Stimulated activated CD4-positive, alpha-beta T cell treated with anti-CD3 and anti-CD28 coated beads, Interleukin-4, amount 100 ng/mL, for 48 hours (primary cell): ENCODE data around the gene LRRC41.
"Not testable (repeated sequence)": the region's sequence is repeated elsewhere in the genome, so short reads cannot be mapped to it uniquely, and the experiment has no call there.

ENCODE experiments used
- DNase-seq, 2 donors: peaks; one replicate each; pipeline ENCODE4 v3.0.0-alpha.2; 2020; ENCODE audit warnings: low read depth in 2 of 2

LRRC41 gene, protein sequence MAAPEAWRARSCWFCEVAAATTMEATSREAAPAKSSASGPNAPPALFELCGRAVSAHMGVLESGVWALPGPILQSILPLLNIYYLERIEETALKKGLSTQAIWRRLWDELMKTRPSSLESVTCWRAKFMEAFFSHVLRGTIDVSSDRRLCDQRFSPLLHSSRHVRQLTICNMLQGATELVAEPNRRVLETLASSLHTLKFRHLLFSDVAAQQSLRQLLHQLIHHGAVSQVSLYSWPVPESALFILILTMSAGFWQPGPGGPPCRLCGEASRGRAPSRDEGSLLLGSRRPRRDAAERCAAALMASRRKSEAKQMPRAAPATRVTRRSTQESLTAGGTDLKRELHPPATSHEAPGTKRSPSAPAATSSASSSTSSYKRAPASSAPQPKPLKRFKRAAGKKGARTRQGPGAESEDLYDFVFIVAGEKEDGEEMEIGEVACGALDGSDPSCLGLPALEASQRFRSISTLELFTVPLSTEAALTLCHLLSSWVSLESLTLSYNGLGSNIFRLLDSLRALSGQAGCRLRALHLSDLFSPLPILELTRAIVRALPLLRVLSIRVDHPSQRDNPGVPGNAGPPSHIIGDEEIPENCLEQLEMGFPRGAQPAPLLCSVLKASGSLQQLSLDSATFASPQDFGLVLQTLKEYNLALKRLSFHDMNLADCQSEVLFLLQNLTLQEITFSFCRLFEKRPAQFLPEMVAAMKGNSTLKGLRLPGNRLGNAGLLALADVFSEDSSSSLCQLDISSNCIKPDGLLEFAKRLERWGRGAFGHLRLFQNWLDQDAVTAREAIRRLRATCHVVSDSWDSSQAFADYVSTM

DNA sequence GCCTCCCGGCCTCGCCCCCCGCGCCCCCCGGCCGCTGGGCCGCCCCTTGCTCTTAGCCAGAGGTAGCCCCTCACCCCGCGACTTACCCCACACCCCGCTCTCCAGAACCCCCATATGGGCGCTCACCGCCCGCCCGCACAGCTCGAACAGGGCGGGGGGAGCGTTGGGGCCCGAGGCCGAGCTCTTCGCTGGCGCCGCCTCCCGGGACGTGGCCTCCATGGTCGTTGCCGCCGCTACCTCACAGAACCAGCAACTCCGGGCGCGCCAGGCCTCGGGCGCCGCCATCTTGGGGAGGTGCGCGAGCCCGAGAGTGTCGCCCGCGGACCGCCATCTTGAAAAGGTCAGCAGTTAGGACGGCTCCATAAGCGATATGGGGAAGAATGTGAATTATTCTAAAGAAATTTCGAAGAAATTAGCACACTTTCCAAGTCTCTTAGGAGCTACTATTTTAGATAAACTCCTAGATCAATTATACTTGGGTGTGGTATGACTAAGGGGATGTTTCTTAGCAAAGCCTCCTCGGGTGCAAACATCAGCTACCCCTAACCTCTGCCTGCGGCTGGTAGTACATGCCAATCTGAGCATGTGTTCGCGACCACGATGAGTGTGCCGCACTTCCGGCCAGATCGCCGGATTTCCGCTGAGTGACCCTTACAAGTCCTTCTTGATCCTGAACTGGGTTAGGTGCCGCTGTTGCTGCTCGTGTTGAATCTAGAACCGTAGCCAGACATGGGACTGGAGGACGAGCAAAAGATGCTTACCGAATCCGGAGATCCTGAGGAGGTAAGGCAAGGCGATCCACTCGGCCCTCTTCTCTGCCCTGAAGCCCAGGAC lies at the start of gene LRRC41, which contains the start of gene UQCRH:
Gene LRRC41 (minus strand): TSS at position 579 of the 834 bp plus-strand sequence. CDS start 294 bp downstream, at position 285.
Gene UQCRH (plus strand): TSS at position 661 of the 834 bp plus-strand sequence. CDS start 69 bp downstream, at position 730.
- DNase-seq = peak; percentile 87 to 90

DNA sequence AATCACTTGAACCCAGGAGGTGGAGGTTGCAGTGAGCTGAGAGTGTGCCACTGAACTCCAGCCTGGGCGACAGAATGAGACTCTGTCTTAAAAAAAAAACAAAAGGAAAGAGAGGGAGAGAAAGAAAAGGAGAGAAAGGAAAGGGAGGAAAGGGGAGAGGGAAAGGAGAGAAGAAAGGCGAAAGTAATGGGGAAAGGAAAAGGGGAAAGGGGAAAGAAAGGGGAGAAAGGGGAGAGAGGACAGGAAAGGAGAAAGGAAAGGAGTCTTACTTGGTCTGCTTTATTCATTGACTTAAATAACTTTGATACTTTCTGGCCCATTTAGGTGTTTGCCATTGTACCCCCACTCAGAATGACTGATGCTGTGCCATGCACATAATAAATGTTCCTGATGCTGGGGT lies 48.9 kb upstream of the LRRC41 start:
- no peak for DNase-seq

DNA sequence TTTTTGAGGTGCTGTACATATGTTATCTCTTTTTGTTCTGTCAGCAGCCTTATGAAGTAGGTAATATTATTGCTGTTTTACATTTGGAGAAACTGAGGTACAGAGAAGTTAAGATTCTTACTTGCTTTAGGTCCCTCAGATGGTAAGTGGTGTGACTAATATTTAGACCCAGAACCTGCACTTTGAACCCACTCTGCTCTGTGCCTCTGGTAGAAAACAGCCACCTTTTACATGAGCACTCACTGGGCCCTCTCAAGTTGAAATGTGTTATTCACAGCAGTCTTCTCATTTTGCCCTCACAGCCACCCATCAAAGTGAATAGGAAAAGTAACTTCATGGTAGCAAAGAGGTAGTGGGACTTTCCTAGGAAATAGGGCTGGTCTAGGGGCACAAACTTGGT lies 41.9 kb upstream of the LRRC41 start:
- DNase-seq = no peak

DNA sequence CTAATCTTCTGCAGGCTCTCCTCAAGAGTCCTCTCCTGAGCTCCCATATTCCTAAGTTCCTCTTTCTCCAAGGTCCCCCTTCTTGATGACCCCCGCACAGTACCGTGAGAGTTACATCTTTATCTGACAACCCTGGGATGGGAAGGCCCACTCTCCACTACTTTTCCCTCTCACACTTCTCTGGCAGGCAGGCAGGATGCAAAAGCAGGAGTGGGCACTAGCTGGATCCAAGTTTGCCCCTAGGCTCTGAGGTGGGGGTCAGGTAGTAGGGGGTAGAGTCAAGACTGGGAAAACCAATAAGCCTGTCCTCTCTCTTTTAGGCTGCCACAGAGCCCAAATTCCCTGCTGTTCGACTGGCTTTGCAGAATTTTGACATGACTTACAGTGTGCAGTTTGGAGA lies 41.1 kb upstream of the LRRC41 start:
- DNase-seq = no peak

DNA sequence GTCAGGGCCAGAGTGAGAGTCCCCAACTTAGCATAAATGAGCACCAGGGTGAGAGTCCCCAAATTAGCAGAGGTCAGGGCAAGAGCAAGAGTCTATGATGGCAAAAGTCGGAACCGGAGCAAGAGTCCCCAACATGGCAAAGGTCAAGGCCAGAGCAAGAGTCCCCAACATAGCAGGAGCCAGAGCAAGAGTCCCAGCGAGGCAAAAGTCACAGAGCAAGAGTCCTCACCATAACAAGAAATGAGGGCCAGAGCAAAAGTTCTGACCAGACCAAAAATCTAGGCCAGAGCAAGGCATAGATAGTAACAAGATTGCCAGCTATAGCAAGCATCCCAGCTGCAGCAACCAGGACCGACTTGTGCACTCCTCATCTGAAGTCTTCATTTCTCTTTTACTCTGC lies 40.3 kb upstream of the LRRC41 start:
- DNase-seq = no peak

DNA sequence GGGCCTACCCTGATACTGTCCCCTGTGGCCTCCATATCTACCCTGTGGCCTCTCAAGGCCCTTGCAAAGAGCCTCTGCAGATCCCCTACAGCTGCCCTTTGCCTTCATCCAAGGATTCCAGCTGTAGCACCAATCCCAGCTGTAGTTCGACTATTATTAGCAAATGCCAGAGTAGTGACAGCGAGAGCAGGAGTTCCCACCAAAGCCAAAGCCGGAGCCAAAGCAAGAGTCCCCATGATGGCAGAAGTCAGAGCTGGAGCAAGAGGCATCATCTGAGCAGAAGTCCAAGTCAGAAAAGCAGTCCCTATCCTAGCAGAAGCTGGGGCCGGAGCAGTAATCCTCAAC lies 39.9 kb upstream of the LRRC41 start:
- DNase-seq = no peak

DNA sequence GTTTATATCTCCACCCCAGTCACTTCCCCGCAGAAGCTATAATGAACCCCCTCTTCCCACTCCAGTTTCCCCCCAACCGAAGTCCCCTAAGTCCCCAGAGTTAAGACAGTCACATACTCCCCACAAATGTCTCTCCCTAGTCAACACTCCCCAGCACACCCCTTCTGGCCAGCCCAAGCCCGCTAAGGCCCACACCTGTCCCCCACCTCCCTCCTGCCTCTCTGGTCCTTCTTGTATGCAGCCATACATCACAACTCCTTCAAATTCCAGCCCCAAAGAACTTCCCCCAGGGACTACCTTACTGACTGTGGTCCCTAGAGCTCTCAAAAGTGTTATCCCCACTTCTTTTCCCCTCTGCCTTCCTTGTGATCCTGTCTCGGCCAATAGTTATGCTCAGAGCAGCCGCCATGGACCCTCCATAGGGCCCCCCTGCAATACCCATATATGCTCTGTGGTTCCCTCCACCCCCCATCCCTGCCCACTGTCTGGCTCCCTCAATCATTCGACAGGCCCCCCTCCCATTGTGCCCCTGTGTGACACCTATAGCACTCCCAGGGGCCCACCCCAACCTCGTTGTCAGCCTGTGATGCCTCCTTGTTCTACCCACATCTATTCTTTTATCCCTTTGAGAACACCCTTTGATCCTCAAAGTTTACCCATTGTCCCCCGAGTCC lies 39.4 kb upstream of the LRRC41 start:
- DNase-seq = no peak

DNA sequence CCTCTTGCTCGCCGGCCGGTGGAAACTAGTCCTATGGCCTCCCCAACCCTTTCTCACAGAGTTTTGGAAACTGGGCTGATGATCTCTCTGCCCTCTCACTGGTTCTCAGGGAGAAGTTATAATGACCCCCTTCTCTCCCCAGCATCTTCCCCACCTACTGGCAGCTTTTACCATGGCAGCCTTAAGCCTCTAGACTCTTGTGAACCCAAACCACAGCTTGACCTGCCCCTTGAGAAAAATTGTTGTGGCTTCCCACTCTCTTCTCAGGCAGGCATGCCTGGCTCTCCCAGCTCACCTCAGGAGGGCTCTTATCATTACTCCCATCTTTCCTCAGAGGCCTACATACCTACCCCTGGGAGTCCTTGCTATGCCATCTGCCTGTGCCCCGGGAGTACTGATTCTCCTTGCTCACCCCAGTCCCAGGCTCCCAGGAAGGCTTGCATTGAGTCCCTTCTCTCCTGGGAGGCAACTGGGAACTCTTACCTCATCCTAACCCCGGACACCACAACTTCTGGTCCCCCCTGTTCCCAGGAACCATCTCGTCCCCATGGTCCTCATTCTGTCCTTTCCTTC lies 38.8 kb upstream of the LRRC41 start:
- DNase-seq = no peak

DNA sequence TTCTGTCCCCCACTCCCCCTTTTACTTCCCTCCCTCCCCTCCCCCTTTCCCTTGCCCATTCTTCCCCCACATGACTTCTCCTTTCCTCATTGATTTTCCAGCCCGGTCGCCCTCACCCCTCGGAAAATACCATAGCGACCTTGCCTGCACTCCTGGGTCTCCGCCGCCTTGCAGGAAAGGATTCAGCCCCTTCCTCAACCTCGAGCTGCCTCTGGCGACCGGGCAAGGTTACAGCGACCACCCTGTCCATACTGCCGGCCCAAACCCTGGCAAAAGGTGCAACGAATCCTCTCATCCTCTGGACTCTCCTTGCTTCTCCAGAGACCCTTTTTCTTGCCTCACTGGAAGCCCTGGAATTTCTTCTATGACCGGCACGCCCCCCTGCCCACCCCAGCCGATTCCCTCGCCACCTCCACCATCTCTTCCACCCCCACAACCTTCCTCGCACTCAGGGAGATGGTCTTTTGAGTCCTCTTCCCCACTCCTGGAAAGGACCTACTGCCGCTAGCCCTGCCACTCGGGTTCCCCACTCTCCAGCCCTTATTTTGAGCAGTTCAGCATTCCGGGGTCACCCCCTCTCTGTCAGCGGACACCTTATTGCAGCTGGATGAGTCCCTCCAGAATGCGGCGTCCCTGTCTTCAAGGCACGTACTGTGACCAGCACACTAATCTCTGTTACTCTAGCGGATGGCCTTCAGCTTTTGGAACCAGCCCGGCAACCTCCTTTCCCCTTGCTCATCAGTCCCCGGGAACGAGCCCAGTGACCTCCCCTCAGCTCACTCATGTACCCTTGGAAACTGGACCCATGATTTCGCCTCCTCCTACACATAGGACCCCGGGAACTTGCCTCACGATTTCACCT lies 38.0 kb upstream of the LRRC41 start:
- DNase-seq = no peak

DNA sequence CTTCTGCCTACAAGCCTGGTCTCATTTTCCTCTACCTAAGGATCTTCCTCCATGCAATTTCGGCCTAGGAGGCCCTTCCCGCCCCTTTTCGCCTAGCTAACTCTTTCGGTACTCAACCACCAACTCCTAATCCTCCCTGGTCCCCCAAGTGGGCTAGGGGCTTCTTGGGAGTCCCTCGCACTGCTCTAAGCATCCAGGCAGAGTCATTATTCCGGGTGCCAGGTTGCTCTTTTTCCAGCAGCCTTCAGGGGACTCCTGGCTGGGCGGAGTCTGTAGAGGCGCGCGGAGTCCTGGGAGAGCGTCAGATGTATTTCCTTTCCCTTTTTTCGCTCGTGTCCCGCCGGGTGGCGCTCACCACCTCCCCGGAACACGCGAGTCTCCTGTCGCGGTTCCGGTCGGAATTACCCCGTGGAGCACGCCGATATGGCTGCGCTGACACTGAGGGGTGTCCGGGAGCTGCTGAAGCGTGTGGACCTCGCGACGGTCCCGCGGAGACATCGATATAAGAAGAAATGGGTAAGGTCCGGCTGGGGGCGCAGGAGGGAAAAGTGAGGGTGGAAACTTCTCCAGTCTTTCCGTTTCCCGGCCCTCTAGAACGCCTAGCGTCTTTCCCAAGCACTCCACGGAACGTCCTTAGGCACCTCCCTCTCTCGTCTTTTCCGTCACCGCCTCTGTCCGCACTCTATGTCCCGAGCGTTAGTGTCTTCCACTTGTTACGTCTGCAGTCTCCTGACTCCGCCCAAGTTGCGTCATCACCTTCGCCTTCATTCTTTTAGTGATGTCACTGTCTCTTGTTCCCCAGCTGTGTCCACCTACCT lies 37.2 kb upstream of the LRRC41 start, which contains the start of gene NSUN4:
Gene NSUN4 (plus strand): TSS at position 404 of the 818 bp plus-strand sequence. CDS start 20 bp downstream, at position 424.
- DNase-seq = peak; percentile 72 to 80

DNA sequence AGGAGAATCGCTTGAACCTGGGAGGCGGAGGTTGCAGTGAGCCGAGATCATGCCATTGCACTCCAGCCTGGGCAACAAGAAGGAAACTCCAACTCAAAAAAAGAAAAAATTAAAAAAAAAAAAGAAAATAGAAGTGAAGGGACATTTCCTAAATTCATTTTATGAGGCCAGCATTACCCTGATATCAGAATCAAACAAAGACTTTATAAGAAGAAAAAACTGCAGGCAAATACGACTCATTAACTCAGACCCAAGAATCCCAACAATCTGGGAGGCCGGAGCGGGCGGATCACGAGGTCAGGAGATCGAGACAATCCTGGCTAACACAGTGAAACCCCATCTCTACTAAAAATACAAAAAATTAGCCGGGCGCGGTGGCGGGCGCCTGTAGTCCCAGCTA lies 34.0 kb upstream of the LRRC41 start:
- not testable (repeated sequence) for DNase-seq

DNA sequence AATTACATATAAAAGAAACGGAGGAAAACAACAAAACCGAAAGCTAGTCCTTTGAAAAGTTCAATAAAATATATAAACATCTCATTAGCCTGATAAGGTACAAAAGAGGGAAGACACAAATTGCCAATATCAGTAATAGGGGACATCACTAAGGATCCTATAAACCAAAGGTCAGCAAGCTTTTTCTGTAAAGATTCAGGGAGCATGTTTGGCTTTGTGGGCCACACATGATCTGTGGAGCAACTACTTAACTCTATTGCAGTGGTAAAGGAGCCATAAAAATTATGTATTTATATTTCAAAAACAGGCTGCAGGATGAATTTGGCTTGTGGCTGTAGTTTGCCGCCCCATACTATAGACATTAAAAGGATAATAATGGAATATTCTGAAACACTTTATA lies 31.7 kb upstream of the LRRC41 start:
- no peak for DNase-seq

DNA sequence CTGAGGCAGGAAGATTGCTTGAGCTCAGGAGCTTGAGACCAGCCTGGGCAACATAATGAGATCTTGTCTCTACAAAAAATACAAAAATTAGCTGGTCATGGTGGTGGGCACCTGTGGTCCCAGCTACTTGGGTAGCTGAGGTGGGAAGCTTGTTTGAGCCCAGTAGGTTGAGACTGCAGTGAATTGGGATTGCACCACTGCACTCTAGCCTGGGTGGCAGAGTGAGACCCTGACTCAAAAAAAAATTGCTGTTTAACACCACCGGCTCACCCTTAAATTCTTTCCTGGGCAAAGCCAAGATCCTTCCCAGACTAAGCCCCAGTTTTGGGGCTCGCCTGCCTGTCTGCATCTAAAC lies 30.6 kb upstream of the LRRC41 start:
- no peak for DNase-seq

DNA sequence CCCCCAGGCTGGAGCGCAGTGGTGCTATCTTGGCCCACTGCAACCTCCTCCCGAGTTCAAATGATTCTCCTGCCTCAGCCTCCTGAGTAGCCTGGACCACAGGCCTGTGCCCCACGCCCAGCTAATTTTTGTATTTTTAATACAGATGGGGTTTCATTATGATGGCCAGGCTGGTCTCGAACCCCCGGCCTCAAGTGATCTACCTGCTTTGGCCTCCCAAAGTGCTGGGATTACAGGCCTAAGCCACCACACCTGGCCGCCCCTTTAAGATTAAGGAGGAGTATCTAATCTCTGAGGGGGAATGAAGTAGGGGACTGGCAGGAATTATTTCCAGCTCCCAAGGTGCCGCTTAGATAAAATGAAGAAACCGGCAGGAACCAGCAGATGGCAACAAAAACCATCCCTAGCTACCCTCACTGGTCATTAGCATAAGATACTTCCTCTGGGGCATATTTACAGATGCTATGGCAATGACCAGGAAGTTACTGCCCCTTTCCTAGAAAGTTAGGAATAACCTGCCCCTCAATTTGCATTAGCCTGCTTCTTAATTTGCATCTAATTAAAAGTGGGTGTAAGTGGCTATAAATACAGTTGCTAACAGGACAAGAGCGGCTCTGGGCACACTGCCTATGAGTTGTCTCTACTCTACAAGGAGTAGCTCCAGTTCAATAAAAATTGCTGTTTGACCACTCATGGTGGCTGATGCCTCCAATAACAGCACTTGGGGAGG lies 30.0 kb upstream of the LRRC41 start:
- DNase-seq = no peak

DNA sequence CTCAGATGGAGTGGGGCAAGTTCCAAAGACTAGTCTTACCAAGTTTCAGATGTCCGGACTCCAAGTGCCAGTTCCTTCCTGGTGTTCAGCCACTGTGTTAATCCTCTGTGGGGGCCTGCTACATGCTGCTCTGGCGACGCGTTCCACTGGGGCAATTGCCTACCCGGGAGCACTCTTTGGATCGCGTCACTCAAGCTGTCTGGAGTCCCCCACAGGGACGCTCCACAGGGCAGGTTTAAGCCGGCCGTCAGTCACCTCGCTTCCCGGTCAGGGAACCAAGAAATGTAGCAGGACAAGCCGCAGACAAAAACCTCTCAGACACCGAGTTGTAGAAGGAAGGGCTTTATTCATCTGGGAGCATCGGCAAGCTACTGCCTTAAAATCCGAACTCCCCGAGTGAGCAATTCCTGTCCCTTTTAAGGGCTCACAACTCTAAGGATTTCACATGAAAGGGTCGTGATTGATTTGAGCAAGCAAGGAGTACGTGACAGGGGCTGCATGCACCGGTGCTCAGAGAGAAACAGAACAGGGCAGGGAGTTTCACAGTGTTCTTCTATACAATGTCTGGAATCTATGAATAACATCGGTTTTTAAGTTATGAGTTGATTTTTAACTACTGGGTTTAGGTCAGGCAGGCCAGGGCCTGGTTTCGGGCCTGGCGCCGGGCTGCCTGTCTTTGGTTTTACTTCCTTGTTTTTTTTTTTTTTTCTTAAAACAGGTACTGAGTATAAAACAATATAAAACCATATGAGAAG lies 28.5 kb upstream of the LRRC41 start:
- not testable (repeated sequence) for DNase-seq

DNA sequence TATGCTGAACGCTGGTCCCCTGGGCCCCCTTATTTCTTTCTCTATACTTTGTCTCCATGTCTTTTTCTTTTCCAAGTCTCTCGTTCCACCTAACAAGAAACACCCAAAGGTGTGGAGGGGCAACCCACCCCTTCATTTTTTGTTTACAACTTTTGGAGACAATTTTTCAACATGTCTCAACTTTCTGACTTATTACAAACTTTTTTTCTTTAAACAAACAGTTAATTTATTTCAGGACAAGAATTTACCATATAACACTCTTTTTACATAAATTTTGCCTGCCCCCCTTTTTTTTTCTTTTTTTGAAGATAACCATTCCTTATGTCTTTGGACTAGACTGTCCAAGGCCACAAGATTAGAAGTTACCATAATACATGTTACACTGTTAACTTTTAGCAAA lies 27.0 kb upstream of the LRRC41 start:
- not testable (repeated sequence) for DNase-seq

DNA sequence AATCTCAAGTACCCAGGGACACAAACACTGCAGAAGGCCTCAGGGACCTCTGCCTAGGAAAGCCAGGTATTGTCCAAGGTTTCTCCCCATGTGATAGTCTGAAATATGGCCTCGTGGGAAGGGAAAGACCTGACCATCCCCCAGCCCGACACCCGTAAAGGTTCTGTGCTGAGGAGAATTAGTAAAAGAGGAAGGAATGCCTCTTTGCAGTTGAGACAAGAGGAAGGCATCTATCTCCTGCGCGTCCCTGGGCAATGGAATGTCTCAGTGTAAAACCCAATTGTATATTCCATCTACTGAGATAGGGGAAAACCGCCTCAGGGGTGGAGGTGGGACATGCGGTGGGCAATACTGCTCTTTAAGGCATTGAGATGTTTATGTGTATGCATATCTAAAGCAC lies 26.4 kb upstream of the LRRC41 start:
- DNase-seq = not testable (repeated sequence)

DNA sequence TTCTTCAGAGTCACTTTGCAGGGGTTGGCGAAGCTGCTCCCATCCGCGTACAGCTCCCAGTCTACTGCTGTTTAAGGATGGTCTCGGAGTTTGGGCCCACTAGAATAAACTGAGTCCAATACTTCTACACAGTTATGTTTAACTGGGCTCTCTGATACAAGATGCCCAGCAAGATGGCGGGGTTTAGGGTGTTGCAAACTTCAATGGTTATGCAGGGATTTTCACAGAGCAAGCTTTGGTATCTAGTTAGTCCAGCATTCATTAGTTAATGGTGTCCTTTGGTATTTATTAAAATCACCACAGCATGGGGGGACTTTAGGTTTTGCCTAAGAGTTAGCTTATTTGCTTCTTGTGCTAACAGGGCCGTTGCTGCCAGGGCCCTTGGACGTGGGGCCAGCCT lies 24.8 kb upstream of the LRRC41 start:
- DNase-seq = not testable (repeated sequence)
